HG03108 (cell line): Measurements from ENCODE around the gene NAGPA.
"Not testable (repeated sequence)": the region's sequence is repeated elsewhere in the genome, so short reads cannot be mapped to it uniquely, and the experiment has no call there.

Source experiments
- ATAC-seq: cut with Tn5 transposase; IDR thresholded peaks from one replicate; pipeline ENCODE4 v1.9.1; 2021; ENCODE audit warnings: moderate library complexity; ENCODE audit not compliant: unreplicated experiment

NAGPA gene

GRCh38 chr16:5033256-5034166, at the start of gene NAGPA:
Gene NAGPA, minus strand, starts transcription at chr16:5033935. Its CDS starts 21 bp downstream, at chr16:5033914.
- ATAC-seq = peak; percentile 84

- ATAC-seq = not testable (repeated sequence)
Measured at GRCh38 chr16:5080996-5081395, 47.3 kb upstream of the NAGPA start.

- ATAC-seq = not testable (repeated sequence)
Measured at GRCh38 chr16:5080461-5080860, 46.7 kb upstream of the NAGPA start.

- ATAC-seq = no peak
Measured at GRCh38 chr16:5078626-5079025, 44.9 kb upstream of the NAGPA start.

GRCh38 chr16:5077304-5077703, 43.6 kb upstream of the NAGPA start:
- no peak for ATAC-seq

- no peak for ATAC-seq
Measured at GRCh38 chr16:5075637-5076036, 41.9 kb upstream of the NAGPA start.

- ATAC-seq = not testable (repeated sequence)
Measured at GRCh38 chr16:5073771-5074170, 40.0 kb upstream of the NAGPA start.

GRCh38 chr16:5073279-5073629, 39.5 kb upstream of the NAGPA start:
- no peak for ATAC-seq

- no peak for ATAC-seq
Measured at GRCh38 chr16:5072334-5073278, 38.9 kb upstream of the NAGPA start.

GRCh38 chr16:5071681-5072333, 38.1 kb upstream of the NAGPA start, which contains the start of gene ALG1:
Gene ALG1, plus strand, starts transcription at chr16:5071843. Its CDS starts 7 bp downstream, at chr16:5071850.
- peak; percentile 77 for ATAC-seq

- no peak for ATAC-seq
Measured at GRCh38 chr16:5071341-5071680, 37.6 kb upstream of the NAGPA start.

- no peak for ATAC-seq
Measured at GRCh38 chr16:5070431-5071186, 36.9 kb upstream of the NAGPA start.

- no peak for ATAC-seq
Measured at GRCh38 chr16:5069854-5070253, 36.1 kb upstream of the NAGPA start.

- no peak for ATAC-seq
Measured at GRCh38 chr16:5069048-5069447, 35.3 kb upstream of the NAGPA start.

GRCh38 chr16:5066511-5066910, 32.8 kb upstream of the NAGPA start:
- no peak for ATAC-seq

GRCh38 chr16:5065813-5066212, 32.1 kb upstream of the NAGPA start, which contains the start of gene C16orf89:
Gene C16orf89, minus strand, starts transcription at chr16:5065956. Its CDS starts 48 bp downstream, at chr16:5065908.
- no peak for ATAC-seq

GRCh38 chr16:5065326-5065725, 31.6 kb upstream of the NAGPA start:
- no peak for ATAC-seq

- ATAC-seq = no peak
Measured at GRCh38 chr16:5064915-5065314, 31.2 kb upstream of the NAGPA start.

- no peak for ATAC-seq
Measured at GRCh38 chr16:5062790-5063765, 29.3 kb upstream of the NAGPA start.
